HG03139 (cell line): Measurements from ENCODE around the gene P2RX6.

Experiments
- ATAC-seq: cut with Tn5 transposase; IDR thresholded peaks from one replicate; pipeline ENCODE4 v1.9.1; 2021; ENCODE audit not compliant: unreplicated experiment

The P2RX6 gene

DNA sequence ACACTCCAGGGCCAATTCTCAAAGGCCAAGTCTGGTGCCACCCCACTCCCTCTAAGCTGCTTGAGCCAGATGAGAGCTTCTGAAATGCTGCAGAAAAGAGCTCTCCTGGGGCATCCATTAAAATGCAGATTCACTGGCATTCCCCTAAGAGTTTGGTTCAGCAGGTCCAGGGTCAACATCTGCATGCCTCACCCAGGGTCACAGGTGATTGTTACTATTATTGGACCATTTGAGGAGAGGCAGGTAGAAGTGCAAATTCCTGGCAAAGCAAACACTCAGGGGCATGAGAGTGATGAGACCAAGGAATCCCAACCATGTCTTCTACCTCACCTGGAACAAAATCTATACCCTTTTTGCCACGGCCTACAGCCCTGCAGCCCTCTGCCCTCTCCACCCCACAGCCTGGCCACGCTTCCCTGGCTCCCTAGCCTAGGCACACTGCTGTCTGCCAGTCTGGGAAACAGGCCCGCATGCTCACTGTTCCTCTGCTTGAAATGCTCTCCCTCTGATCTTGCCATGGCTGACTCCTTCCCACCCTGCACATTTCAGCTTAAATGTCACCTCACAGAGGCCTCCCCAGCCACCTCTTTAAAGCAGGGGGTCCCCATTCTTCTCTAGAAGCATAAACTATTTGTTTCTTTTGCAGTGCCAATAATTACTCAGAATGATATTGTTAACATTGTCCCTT lies 4.4 kb upstream of the P2RX6 start:
- no peak for ATAC-seq

DNA sequence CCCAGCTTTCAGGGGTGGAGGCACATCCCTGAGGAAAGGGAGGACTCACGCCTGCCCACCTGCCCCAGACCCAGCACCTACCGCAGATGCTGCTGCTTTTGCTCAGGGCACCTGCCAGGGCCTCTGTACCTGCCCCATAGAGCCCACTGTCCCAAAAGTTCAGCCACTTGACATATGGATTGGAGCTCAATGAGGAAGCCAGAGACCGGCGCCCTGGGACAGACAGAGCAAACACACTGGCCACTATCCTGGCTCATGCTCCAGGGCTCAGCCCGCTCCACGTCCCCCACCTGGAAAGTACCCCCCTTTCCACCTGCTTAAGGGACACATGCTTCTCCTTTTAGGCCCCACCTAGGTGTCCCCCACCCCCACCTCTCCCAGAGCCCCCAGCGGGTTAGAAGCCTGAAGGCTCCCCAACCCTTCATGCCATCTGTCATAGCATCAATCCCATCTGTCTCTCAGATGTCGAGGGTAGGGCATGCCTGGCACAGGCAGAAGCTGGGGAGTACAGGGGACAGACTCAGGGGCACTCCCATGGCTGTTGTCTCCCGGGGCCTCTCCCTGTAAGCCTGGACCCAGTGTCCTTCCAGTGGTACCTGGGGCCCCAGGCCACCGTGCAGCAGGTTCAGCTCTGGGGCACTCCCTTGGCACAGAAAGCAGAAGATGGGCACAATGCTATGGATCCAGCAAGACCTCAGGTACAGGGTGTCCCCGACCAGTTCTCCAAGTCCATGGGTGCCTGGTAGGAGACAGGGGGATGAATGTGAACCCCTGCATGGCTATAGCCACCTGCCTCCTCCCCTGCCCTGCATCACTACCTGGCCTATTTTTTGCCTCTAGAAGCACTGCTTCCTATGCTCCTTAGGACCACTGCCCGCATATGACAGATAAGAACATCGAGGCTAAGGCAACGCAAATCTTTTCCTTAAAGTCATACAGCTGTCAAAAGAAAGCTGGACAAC lies 2.2 kb upstream of the P2RX6 start:
- ATAC-seq = no peak

- no peak for ATAC-seq
Observed at GRCh38 chr22:21013657-21014201, 1.2 kb upstream of the P2RX6 start.

DNA sequence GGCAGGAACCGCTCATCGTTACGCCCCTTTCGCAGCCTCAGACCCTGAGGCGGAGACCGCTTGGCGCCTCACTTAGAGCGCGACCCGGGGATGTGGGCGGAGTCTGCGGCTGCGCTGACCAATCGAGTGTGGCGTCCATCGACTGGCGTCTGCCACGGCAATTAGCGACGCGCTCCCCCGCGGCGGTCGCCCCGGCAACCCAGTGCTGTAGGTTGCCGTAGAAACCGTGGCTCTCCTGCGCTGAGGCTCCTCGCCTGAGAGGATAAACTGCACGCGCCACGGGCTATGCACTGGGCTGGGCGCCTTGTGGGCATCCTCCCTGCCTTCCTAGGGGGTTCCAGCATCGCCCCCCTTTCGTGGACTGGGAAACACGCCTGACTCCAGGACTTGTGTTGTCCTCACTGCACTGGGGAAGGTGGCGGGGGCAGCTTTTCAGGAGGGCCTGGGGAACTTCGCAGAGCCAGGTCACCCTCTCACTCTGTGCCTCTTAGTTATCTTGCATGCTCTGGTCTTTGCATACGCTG lies 701 bp upstream of the P2RX6 start:
- ATAC-seq = peak; percentile 76

GRCh38 chr22:21015466-21016006 lies 571 bp downstream of the P2RX6 start:
- ATAC-seq = no peak

DNA sequence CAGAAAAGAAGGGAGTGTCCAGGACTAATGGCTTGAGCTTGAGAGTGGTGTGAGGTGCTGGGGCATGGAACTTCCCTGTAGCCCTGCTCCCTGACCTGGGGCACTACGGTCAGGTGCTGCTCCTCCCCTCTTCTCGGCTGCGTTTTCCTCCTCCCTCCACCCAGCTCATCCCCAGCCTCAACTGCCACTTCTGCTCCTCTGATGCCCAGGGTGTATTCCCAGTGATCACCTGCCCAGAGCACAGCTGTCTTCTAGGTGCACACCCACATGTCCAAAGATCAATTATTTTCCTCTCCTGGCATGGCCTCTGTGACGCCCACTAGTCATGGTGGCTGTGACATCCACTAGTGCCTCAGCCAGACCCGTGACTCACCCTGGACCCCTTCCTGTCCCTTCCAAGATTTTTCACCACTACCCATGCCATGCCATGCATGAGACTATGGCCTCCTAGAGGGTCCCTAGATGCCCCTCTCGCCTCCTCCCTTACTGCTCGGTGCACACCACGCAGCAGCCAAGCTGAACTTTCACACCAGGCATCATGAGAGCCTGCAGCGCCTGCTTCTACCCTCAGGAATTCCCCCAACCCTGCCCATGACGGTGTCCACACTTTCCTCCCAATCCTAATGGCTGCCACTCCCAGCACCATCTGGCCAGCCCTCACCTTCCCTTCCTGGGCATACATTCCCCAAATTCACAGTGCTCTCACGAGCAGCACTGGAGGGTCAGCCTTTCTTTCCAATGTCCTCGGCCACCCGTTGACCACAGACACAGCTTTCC lies 1.9 kb downstream of the P2RX6 start:
- ATAC-seq = no peak

- no peak for ATAC-seq
Observed at GRCh38 chr22:21018314-21018713, 3.3 kb downstream of the P2RX6 start.

DNA sequence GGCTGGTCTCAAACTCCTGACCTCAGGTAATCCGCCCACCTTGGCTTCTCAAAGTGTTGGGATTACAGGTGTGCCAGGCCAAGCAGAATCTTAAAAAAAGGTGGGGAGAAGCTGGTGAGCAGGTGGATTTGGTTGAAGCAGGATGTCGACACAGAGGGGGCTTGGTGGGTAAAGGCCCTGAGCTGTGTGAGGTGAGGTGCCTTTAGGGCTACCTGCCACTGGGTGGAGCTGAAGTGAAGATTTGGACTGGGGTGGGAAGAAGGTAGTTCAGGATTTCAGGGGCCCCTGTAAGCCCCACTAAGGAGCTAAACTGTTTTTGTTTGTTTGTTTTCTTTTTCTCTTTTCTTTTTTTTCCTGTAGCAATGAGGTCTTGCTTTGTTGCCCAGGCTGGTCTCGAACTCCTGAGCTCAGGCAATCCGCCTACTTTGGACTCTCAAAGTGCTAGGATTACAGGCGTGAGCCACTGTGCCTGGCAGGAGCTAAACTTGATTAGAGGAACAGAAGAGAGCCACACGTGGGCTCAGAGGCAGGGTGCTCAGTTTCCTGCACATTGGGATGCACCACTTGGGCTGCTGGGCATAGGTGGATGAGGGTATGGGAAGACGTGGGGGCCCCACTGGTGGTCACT lies 6.0 kb downstream of the P2RX6 start:
- ATAC-seq = no peak

GRCh38 chr22:21022507-21022906 lies 7.5 kb downstream of the P2RX6 start:
- no peak for ATAC-seq

GRCh38 chr22:21022955-21023614 lies 8.1 kb downstream of the P2RX6 start:
- ATAC-seq = no peak

DNA sequence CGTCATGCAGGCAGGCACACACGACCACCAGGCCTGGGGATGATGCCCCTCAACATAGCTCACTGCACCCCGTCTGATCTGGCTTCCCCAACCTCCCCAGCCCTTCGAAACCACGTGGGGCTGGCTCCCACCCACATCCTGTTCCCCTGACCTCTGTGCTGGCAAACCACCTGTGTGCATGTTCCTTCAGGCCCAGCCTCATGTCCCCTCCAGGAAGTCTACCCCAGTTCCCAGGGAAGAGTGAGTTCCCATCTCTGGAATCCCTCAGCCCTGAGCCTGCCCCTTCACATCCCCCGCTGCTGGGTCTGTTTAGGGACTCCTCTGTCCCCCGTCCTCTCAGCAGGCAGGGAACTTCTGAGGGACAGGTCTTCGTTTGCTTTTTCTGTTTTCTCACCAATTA lies 10.3 kb downstream of the P2RX6 start:
- ATAC-seq = no peak

DNA sequence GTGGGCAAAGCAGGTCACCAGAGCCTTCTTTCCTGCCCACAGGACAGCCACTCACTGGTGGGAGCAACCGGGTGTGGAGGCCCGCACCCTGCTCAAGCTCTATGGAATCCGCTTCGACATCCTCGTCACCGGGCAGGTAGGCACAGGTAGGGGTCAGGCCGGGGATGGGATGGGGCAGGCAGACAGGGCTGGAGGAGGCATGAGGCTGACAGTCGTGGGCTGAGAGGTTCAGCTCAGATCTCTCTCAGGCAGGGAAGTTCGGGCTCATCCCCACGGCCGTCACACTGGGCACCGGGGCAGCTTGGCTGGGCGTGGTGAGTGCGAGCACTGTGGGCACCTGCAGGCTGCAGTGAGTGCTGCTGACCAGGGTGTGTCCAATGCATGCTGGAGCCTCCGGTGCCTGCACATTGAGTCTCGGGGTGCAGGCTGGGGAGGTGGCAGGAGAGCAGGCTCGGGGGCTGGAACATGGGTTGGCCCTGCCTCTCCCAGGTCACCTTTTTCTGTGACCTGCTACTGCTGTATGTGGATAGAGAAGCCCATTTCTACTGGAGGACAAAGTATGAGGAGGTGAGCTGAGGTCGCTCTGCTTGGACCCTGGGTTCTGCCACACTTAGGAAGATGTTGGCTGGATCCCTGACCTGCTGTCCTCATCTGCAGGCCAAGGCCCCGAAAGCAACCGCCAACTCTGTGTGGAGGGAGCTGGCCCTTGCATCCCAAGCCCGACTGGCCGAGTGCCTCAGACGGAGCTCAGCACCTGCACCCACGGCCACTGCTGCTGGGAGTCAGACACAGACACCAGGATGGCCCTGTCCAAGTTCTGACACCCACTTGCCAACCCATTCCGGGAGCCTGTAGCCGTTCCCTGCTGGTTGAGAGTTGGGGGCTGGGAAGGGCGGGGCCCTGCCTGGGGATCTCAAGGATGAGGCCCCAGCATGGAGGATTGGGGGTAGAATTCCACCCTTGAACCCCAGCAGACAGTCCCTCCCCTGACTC lies 11.1 kb downstream of the P2RX6 start:
- ATAC-seq = no peak

DNA sequence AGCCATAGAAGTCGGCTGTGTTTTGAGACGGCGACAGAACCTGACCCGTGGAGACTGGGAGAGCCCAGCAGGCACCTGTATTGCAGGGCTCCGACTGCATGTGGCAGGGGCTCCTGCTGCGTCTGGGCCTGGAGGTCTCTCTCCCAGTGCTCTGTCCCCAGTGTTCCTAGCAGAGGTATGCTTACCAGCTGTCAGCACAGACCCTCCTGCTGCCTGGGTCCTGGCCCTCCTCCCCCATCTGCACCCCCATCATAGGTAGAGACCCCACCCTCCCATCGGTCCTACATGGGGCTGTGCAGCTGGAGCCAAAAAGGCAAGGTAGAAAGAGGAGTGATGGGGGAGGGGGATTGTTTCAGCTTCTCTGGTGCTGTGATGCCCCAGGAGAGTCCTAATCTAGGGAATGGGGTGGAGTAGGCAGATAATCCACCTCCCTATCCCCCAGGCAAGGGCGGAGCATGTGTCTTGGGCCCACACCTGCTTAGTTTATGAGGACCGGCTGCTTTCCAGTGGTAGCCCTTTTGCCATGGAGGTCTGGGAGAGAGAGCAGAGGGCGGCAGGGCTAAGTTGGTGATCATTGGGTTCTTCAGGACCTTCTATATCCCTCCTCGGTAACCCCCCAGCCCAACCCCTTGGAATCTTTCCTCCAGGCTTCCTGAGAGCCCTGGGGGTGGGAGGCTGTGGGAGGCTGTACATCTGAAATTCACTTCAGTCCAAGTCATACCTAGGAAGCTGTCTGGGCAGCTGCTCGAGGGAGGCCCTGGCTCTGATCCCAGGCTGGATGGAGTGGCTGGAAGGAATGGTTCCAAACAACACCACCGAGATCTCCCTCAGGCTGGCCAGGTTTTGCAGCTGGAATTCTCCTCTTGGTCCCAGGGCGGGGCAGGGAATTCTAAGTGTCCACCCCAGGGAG lies 12.1 kb downstream of the P2RX6 start:
- ATAC-seq = no peak

DNA sequence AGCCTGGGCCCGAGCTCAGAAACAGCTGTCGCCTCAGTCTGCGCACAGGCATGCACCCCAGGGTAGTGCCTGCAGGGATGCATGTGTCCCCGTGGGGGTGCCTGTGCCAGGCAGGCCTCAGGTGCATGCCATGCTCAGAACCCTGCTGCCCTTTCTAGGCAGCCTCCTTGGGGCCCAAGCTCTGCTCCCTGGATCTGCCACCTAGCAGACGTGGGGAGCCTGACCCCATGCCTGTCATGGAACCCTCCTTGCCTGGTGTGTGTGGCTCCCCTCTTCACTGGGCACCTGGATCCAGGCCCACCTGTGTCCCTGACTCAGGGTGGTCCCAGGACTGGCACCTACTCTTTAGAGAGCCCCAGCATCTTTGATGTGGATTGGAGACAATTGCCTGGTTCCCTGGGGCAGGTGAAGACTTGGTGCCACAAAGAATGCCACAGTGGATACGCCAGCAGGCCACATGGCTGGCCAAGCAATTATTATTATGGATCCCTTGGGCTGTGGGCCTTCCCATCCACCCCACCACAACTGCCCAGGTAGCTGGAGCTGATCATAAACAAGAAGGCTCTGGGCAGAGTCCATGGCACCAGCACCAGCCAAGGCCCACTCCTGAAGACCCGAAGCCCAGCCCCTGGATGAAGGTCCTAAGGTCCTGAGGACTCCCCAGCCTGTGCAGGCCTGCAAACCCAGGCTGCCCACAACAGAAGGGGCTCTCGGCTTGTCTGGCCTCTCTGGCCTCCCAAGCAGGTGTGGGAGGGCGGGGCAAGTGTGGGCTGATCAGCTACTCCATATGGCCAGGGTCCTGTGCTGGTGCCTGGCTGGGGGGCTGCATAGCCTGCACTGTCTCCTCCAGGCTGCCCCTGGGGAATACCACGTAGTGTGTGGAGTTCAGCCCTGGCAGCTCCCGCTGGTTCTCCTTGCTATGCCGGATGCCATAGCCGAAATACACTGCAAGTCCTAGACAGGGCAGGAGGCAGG lies 13.6 kb downstream of the P2RX6 start:
- no peak for ATAC-seq

DNA sequence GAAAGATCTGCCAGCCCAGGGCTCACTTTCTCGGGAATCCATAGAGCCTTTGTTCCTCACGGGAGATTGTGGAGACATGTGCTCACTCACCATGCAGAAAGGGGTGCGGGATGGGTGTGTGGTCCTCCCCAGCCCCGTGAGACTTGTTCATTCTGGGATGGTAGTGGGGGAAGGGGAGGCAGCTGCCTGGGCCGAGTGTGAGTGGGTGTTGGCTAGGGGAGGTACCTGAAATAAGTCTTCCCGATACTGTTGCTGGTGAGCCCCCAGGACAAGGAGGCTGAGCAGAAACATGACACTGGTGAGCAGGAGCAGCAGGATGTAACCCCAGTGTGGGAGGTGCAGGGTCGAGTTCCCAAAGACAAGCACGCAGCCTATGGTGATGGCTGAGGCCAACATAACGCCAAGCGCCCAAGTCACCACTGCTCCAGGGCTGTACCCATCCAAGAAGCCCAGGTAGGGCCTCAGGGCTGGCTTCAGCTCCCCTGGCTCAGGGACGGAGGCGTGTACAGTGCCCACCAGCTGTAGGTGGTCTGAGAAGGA lies 14.6 kb downstream of the P2RX6 start:
- ATAC-seq = no peak

DNA sequence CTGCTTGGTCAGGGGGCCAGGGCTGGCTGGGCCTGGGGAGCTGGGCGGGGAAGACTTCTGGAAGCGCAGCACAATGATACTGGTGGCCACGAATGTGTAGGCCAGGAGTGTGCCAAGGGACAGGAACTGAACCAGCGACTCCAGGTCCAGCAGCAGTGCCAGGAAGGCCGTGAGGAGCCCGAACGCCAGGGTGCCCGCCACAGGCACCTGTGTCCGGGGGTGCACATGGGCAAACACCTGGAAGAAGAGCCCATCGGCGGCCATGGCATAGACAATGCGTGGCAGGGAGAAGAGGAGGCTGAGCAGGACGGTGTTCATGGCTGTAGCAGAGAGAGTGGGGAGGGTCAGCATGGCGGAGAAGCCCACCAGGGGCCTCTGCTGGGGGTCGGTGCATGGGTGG lies 15.1 kb downstream of the P2RX6 start:
- no peak for ATAC-seq
